ENCODE data around the gene RPL23.

- TF ChIP-seq CTCF (IDR thresholded peaks at IDR 0.05) (no peak), POLR2A (IDR thresholded peaks at IDR 0.05) (no peak), POLR2AphosphoS5 (IDR thresholded peaks at IDR 0.05) (no peak), EP300 (IDR thresholded peaks at IDR 0.05) (no peak)
Observed at GRCh38 chr17:38898291-38898679, 44.8 kb upstream of the RPL23 start.

All from gastroesophageal sphincter (tissue), 3 donors.